B cell (primary cell): ENCODE results near the gene HNRNPA1L2.
A peak's percentile ranks its signal among the peaks of the same experiment; 100 is the strongest.

ENCODE experiments used
- CTCF ChIP-seq: fragments of 200-600 bp; IDR thresholded peaks from one replicate; pipeline ENCODE4 v1.8.0; 2022; ENCODE audit warnings: antibody characterized with exemption, mild to moderate bottlenecking
- EZH2 ChIP-seq: IDR thresholded peaks from 2 replicates; pipeline ENCODE4 v1.6.1; 2012; ENCODE audit warnings: borderline replicate concordance, low read depth, mild to moderate bottlenecking, moderate library complexity, low read length; ENCODE audit not compliant: insufficient read depth, poor library complexity, severe bottlenecking

GRCh38 chr13:52665325-52665724 lies 23.1 kb downstream of the HNRNPA1L2 start:
- TF ChIP-seq CTCF, result peak; percentile 67
- TF ChIP-seq EZH2, result no peak
